Loucy (cell line): ENCODE data around the gene MIER3.

Source experiments
- CTCF ChIP-seq: fragments of 200-600 bp; sonication (generic); conservative IDR thresholded peaks from 2 replicates; pipeline ENCODE4 v1.5.1; 2014; ENCODE audit warnings: mild to moderate bottlenecking, antibody characterized with exemption, low read length
- EZH2phosphoT487 ChIP-seq: fragments of 200-600 bp; IDR thresholded peaks from 2 replicates; pipeline ENCODE4 v1.6.1; 2018; ENCODE audit warnings: antibody characterized with exemption, mild to moderate bottlenecking, moderate library complexity, borderline replicate concordance

- TF ChIP-seq CTCF (no peak), EZH2phosphoT487 (no peak)
Observed at GRCh38 chr5:56973473-56973872, 21.6 kb upstream of the MIER3 start.
